ENCODE measurements around the gene MYH8. TPM values are rescaled to one million over a fixed set of nuclear protein-coding genes. Genes with fewer than 3 reads are reported as not detected.

MYH8 gene
- total and polyA plus RNA-seq, 4 donors: 0.14 TPM; not detected in 3

- H3K27ac ChIP-seq (ENCODE audit: low read depth in 1 of 2, low read length in 2 of 2): no peak overlapping the region
- no peaks in the 10 kb centered on the region for H3K27me3 ChIP-seq (ENCODE audit: control insufficient read depth in 4 of 4, insufficient read depth in 4 of 4, low read length in 3 of 4)
- 82% methylated on average over 9 of the region's 9 CpGs for WGBS
- H3K36me3 ChIP-seq (ENCODE audit: control insufficient read depth in 4 of 4, insufficient read depth in 3 of 4, low read depth in 1 of 4, low read length in 3 of 4): no peaks in the 10 kb centered on the region
- H3K4me3 ChIP-seq (ENCODE audit: low read depth in 1 of 3, low read length in 3 of 3): no peak overlapping the region
- H3K9me3 ChIP-seq (ENCODE audit: control insufficient read depth in 4 of 4, low read length in 3 of 4): no peaks in the 10 kb centered on the region
- H3K9ac ChIP-seq (ENCODE audit: low read depth in 1 of 2, low read length in 2 of 2): no peak overlapping the region
- H3K4me1 ChIP-seq (ENCODE audit: control insufficient read depth in 4 of 4, insufficient read depth in 4 of 4, low read length in 3 of 4): no peaks in the 10 kb centered on the region
- no peak for TF ChIP-seq ATF3 (IDR thresholded peaks at IDR 0.05)
- no peak for TF ChIP-seq REST (IDR thresholded peaks at IDR 0.05)
- TF ChIP-seq GABPA (IDR thresholded peaks at IDR 0.05 in 1 of 2, conservative IDR thresholded peaks at IDR 0.05 in 1 of 2): no peak
- no peak for TF ChIP-seq RXRA (IDR thresholded peaks at IDR 0.05)
- TF ChIP-seq YY1 (IDR thresholded peaks at IDR 0.05): no peak
- no peak for TF ChIP-seq SP1 (IDR thresholded peaks at IDR 0.05)
- TF ChIP-seq NR2F2 (IDR thresholded peaks at IDR 0.05): no peak
- no peak for TF ChIP-seq JUND (IDR thresholded peaks at IDR 0.05)
- TF ChIP-seq MAX (IDR thresholded peaks at IDR 0.05): no peak
- TF ChIP-seq HNF4A (conservative IDR thresholded peaks at IDR 0.05): no peak
- no peak for TF ChIP-seq RAD21 (IDR thresholded peaks at IDR 0.05)
- no peak for TF ChIP-seq FOXA2 (IDR thresholded peaks at IDR 0.05)
- TF ChIP-seq FOXA1 (IDR thresholded peaks at IDR 0.05): no peak
- TF ChIP-seq CTCF (IDR thresholded peaks at IDR 0.05; ENCODE audit: low read depth, low read length, missing input control): no peak
- no peak for TF ChIP-seq EGR1 (IDR thresholded peaks at IDR 0.05; ENCODE audit: low read depth in 2 of 2)
- no peak for DNase-seq (ENCODE audit: low spot score)
Observed at GRCh38 chr17:10392880-10393279, 28.9 kb downstream of the MYH8 start.

- H3K27ac ChIP-seq (ENCODE audit: low read depth in 1 of 2, low read length in 2 of 2): no peak overlapping the region
- H3K4me3 ChIP-seq (ENCODE audit: low read depth in 1 of 3, low read length in 3 of 3): no peak overlapping the region
- H3K27me3 ChIP-seq (ENCODE audit: control insufficient read depth in 4 of 4, insufficient read depth in 4 of 4, low read length in 3 of 4): peaks cover 0 to 3% (median 0%) of the 10 kb centered on the region in 4 donors
- DNase-seq (ENCODE audit: low spot score): no peak
- no peaks in the 10 kb centered on the region for H3K9me3 ChIP-seq (ENCODE audit: control insufficient read depth in 4 of 4, low read length in 3 of 4)
- no peak overlapping the region for H3K9ac ChIP-seq (ENCODE audit: low read depth in 1 of 2, low read length in 2 of 2)
- no peaks in the 10 kb centered on the region for H3K36me3 ChIP-seq (ENCODE audit: control insufficient read depth in 4 of 4, insufficient read depth in 3 of 4, low read depth in 1 of 4, low read length in 3 of 4)
- TF ChIP-seq REST (IDR thresholded peaks at IDR 0.05): no peak
- TF ChIP-seq HNF4G (IDR thresholded peaks at IDR 0.05): no peak
- no peak for TF ChIP-seq MAX (IDR thresholded peaks at IDR 0.05)
- TF ChIP-seq ZBTB33 (IDR thresholded peaks at IDR 0.05): no peak
- TF ChIP-seq SP1 (IDR thresholded peaks at IDR 0.05): no peak
- no peak for TF ChIP-seq TAF1 (conservative IDR thresholded peaks at IDR 0.05)
- no peak for TF ChIP-seq GABPA (IDR thresholded peaks at IDR 0.05 in 1 of 2, conservative IDR thresholded peaks at IDR 0.05 in 1 of 2)
- no peak for TF ChIP-seq RXRA (IDR thresholded peaks at IDR 0.05)
- 68% methylated on average over 6 of the region's 6 CpGs for WGBS
- H3K4me1 ChIP-seq (ENCODE audit: control insufficient read depth in 4 of 4, insufficient read depth in 4 of 4, low read length in 3 of 4): no peaks in the 10 kb centered on the region
Observed at GRCh38 chr17:10385871-10386270, 35.9 kb downstream of the MYH8 start.
